Stomach (tissue), 4 donors: ENCODE results near the gene SDCBP2.
A peak's percentile ranks its signal among the peaks of the same experiment; 100 is the strongest.

Experiments used
- CTCF ChIP-seq, 7 experiments: fragments of 450-650 bp in 4 of 7; fragments of 200-600 bp in 3 of 7; sonication (generic) in 3 of 7; IDR thresholded peaks; one replicate each; pipeline ENCODE4 v1.5.1; 2016 to 2019; ENCODE audit warnings: antibody characterized with exemption in 7 of 7, control low read depth in 2 of 7, mild to moderate bottlenecking in 1 of 7
- POLR2A ChIP-seq, 4 donors: fragments of 450-650 bp; IDR thresholded peaks; one replicate each; pipeline ENCODE4 v1.6.1; 2016; ENCODE audit warnings: antibody characterized with exemption in 4 of 4, control low read depth in 2 of 4, mild to moderate bottlenecking in 1 of 4, moderate library complexity in 1 of 4
- POLR2AphosphoS5 ChIP-seq, 3 donors: sonication (generic); formaldehyde crosslinking; IDR thresholded peaks; one replicate each; pipeline ENCODE4 v1.6.1; 2016; ENCODE audit warnings: antibody characterized with exemption in 3 of 3

- peak in 1 of 7 experiments; percentile 37 for TF ChIP-seq CTCF (IDR thresholded peaks at IDR 0.05)
- peak in 2 of 4 donors; percentile 90 to 91 for TF ChIP-seq POLR2A (IDR thresholded peaks at IDR 0.05)
- TF ChIP-seq POLR2AphosphoS5 (IDR thresholded peaks at IDR 0.05), result peak; percentile 92 to 98 (median 94)
These were observed 3.5 kb downstream of the SDCBP2 start for GRCh38 chr20:1325173-1326030.
